GM12891 (cell line): ENCODE measurements around the gene HIC1.

ENCODE experiments used
- POLR2A ChIP-seq: IDR thresholded peaks from 2 replicates; pipeline ENCODE4 v1.6.1; 2011; ENCODE audit warnings: low read depth, low read length, control low read depth
- POLR2AphosphoS5 ChIP-seq: IDR thresholded peaks from 2 replicates; pipeline ENCODE4 v1.6.1; 2011; ENCODE audit warnings: low read depth, low read length, control low read depth
- SPI1 ChIP-seq: IDR thresholded peaks from 2 replicates; pipeline ENCODE4 v1.6.1; 2011; ENCODE audit warnings: low read depth, low read length, control low read depth

DNA sequence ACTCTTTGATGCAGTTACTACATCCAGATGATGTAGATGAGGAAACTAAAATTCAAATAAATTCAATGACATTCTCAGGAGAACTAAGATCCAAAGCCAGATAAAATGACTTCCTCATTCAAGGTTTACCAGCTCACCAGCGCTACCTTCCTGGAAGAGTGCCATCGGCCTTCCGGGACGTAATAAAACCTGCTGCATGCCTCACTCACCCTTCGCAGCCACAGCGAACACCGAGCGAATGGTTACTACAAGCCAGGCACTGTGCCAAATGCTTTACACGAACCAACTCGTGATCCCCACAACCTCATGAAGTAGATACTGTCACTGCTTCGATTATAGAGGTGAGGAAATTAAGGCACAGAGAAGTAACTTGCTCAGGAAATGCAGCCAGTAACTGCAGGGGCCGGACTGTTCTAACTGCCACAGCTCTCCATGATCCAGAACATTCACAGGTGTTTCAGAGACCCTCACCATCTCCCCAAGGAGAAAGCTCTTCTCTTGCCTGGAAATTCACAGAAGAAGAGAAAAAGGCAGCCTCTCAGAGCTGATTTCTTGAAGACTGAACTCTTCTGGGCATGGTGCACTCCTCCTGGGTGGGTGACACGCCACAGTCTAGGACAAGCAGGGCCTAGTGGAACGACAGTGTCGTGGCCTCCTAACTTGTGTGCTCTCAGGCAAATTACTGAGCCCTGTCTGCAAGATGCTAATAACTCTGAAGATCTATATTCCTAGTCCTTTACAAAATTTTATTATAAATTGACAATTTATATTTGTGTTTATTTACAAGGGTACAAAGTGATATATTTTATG, 46.8 kb downstream of the HIC1 start:
- no peak for TF ChIP-seq POLR2AphosphoS5
- TF ChIP-seq POLR2A, result no peak
- no peak for TF ChIP-seq SPI1
